NCI-H2227 (cell line): ENCODE results near the gene SCCPDH.

Experiments
- DNase-seq: peaks from one replicate; lab custom pipeline; 2025; ENCODE audit not compliant: unreplicated experiment; lab: John Stamatoyannopoulos, UW

The SCCPDH gene

GRCh38 chr1:246748867-246749266, 24.7 kb downstream of the SCCPDH start:
- no peak for DNase-seq

DNA sequence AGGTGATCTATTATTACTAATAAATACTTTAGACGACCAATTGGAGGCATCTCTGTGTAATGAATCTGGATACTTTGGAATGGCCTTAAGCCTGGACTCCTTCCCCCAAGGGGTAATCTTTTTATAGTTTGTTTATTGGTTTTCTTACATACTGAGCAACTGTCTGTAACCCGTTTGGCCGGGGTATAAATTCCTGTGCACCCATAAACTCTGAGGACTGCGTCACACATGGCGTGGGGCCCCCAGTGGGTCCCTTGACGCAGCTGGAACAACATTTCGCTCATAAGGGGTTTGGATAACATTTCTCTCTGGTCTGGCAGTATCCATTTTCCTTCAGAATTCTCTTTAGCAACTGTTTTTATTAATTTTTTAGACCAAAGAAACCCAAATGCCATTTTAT, 26.5 kb downstream of the SCCPDH start:
- DNase-seq = no peak

GRCh38 chr1:246753670-246754535, 29.7 kb downstream of the SCCPDH start:
- DNase-seq = peak; percentile 75

DNA sequence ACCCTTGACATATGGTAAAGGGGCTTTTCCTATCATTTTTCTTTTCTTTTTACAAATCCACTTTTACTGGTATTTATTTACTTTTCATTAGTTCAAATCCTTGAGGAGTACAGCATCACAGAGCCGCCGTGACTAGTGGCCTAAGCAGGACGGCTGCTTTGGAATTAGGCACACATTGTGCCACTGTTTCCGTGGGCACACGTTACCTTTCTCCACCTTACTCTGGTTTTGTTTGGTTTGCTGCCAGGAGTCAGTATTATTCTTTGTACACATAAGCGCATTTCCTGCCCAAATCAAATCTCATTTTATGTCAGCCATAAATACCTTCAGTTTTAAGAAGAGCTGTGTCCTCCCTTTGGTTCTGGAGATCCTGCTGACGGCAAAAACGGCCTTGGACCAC, 31.2 kb downstream of the SCCPDH start:
- DNase-seq = no peak

DNA sequence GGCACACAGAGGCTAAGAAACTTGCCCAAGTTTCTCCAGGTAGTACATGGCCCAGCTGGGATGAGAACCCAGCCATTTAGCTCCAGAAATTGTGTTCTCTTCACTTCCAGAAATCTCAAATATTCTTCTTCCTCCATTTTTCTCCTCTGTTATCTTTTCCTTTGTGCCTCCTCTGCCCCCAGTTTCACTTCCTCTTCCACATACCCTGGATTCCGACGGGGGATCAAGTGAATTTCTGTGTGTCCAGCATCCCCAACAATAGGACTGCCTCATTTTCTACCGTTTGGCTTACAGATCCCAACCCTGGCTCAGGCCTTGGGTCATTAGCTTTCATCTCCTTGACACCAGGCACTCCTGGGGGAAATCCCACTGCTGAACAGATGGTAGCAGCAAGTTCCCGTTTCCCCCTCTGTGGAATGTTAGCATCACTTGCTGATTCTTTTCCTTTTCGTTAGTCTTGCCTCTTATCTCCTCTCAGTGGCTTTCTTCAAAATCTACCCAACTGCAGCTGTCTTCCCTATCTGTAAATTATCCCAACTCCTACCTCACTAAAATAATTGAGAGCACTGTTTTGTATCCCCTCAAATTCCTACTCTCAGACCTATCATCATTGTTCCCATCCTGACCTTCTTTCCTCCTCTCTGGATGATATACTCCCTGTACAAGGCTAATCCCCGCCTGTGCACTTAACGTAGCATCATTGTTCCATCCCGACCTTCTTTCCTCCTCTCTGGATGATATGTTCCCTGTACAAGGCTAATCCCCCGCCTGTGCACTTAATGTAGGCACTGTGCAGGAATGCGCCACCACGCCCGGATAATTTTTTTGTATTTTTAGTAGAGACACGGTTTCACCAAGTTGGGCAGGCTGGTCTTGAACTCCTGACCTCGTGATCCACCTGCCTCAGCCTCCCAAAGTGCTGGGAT, 36.5 kb downstream of the SCCPDH start:
- no peak for DNase-seq

- DNase-seq = no peak
These were observed 37.2 kb downstream of the SCCPDH start for GRCh38 chr1:246761396-246761795.

DNA sequence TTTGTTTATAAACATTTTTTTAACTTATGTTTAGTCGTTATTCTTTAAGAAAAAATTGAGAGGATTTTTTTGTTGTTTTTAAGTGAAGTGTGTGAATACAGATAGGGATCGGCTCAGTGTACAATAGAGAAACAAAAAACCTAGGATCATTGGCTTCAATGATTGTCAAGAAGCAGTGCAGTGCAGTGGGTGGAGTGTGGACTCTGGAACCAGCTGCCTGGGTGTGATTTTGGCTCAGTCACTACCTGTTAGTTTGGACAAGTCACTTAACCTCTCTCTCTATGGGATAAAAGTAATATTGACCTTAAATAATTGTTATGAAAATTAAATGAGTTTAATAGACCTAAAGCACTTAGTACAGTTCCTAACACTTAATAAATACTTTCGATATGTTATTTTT, 41.3 kb downstream of the SCCPDH start:
- no peak for DNase-seq

GRCh38 chr1:246768403-246769020, 44.3 kb downstream of the SCCPDH start:
- no peak for DNase-seq

GRCh38 chr1:246769306-246769705, 45.1 kb downstream of the SCCPDH start:
- no peak for DNase-seq

DNA sequence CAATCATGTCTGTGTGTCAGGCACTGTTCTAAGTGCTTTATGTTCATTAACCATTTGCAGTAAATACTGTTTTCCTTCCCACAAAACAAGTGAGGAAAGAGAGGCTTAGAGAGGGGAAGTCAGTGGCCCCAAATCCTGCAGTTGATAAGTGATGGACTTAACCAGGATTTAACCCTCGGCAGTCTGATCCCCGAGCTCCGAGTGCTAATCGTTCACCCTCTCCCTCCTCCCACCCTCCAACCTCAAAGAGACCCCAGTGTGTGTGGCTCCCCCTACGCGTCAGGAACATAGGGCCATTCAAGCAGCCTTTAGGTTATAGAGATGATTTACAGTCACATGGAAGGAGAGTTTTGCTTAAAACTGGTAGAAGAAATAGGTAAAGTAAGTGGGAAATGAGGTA, 47.2 kb downstream of the SCCPDH start:
- no peak for DNase-seq

DNA sequence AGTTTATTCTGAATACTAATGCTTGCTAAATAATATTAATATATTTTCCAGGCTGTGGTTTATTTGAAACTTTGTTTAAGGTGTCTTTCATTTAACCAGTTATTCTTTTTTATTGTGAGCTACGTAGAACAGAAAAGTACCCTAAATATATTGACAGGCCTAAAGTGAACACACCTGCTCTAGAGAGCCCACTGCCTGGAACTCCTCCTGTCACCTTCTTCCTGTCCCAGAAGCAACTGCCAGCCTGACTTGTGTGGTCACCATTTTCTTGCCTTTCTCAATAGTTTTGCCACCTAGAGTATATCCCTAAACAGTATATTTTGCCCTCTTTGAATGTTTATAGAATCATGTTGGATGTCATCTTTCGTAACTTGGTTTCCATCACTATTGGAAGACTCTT, 48.5 kb downstream of the SCCPDH start:
- no peak for DNase-seq

- no peak for DNase-seq
These were observed 49.0 kb downstream of the SCCPDH start for GRCh38 chr1:246773213-246773641.

- DNase-seq = no peak
These were observed 51.5 kb downstream of the SCCPDH start for GRCh38 chr1:246775531-246776385.

DNA sequence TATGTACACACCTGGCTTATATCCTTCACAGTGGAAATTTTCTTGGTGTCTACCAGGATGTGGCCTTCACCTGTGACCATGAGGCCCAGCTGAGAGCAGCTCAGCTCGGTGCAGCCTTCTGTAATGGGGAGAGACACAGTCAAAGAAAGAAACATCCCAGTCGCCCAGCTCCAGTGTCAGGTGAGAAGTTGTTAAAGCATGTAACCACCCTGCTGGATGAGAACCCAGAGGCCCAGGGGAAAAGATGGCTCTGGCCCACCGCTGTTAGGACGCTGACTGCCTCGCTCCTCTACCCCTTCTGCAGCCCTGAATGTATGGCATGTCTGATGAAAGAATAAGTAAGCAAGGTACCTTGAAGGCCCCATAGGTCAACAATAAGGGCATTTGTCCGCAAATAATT, 52.7 kb downstream of the SCCPDH start:
- DNase-seq = no peak

GRCh38 chr1:246778663-246779062, 54.5 kb downstream of the SCCPDH start:
- no peak for DNase-seq

DNA sequence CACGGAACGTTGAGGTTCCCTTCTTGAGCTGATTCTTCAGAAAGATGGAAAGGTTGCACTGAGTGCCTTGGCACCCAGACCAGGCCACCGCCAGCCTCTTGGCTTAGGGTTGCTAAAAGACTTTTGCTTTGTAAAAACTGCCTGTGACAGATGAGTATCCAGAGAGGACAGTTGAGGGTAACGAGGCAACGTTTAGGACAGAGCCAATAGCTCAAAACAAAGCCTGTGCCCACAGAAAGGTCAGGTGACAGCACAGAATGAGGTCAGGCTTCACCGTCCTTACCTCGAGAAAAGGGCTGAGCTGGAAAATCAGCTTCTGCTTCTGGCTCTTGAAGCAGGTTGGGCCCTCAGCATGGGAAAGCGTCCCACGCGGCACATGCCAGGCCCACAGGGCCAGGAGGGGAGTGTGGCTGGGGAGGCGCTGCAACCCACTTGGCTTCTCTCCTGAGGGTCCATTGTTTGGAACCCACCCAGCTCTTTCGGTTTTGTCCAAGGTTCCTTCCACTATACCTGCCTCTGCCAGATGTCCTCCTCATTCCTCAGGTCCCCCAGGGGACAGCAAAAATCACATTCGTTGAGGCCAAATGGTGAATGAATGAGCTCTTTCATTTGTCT, 55.5 kb downstream of the SCCPDH start:
- DNase-seq = no peak

- DNase-seq = no peak
These were observed 56.1 kb downstream of the SCCPDH start for GRCh38 chr1:246780264-246780663.

DNA sequence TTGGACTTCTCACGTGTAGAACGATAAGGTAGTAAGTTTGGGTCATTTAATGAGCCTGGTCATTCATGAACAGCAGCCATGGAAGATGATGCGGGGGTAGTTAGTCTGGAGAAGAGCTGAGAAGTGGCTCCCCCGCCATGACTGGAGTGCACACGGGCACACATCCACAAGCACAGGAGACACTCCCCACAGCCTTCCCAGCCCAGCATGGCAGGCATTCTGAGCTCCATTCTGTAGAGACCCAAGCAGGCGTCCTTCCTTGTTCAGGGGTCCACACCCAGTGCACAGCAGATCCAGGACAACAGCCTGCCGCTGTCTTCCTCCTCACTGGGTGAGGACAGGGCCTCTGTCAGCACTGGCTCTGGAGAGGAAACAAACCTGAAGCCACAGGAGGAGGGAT, 57.0 kb downstream of the SCCPDH start:
- no peak for DNase-seq

DNA sequence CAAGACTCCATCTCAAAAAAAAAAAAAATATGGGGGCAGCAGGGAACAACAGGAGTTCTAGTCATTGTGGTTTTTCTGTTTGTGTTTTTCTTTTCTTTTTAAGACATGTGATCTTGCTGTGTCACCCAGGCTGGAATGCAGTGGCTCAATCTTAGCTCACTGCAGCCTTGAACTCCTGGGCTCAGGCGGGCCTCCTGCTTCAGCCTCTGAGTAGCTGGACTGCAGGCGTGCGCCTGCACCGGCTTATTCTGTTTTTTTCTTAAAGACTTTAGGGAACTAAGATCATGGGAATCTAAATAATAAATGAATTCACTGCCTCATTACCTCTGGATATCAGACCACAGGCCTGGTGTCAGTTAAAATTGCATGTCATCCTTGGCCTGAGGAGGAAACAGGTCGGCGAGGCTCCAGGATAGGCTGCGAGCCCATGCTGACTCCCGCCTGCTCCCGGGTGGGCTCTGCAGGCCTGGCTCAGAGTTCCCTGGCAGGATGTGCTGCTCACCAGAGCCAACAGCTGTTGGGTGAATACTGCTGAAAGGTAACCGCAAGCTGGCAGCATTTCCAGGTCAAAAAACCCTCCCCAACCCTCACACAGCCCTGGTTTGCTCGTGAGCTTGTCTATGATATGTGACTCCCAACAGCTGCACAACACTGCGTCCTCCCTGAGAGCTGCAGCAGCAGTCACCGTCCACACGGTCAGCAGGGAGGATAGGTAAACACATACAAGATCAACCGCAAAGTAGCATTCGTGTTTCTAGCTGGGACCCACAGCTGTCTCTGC, 58.1 kb downstream of the SCCPDH start:
- no peak for DNase-seq
